Esophagus squamous epithelium (tissue), 4 donors: Measurements from ENCODE around the gene RELN.

Experiments used
- CTCF ChIP-seq, 6 experiments: fragments of 450-650 bp in 4 of 6; fragments of 200-600 bp in 2 of 6; sonication (generic) in 2 of 6; IDR thresholded peaks; one replicate each; pipeline ENCODE4 v1.5.1; 2016 to 2019; ENCODE audit warnings: antibody characterized with exemption in 6 of 6, mild to moderate bottlenecking in 4 of 6, moderate library complexity in 4 of 6
- POLR2A ChIP-seq, 4 donors: fragments of 450-650 bp; IDR thresholded peaks; one replicate each; pipeline ENCODE4 v1.6.1; 2017; ENCODE audit warnings: antibody characterized with exemption in 4 of 4, mild to moderate bottlenecking in 4 of 4, moderate library complexity in 3 of 4

GRCh38 chr7:103689255-103689654 is 300.2 kb downstream of the RELN start:
- TF ChIP-seq CTCF (IDR thresholded peaks at IDR 0.05) (no peak), POLR2A (IDR thresholded peaks at IDR 0.05) (no peak)
